Skeletal muscle tissue (tissue), 4 donors: Measurements from ENCODE around the gene CUL9. TPM values are rescaled to one million over a fixed set of nuclear protein-coding genes. Genes with fewer than 3 reads are reported as not detected.

Experiments used
- H3K27ac ChIP-seq: one replicate; pipeline ENCODE4 v1.7.0; 2013; ENCODE audit warnings: mild to moderate bottlenecking, low read depth, low read length, inconsistent platforms
- H3K27me3 ChIP-seq, 3 donors: one replicate each; pipeline ENCODE4 v1.7.0; 2013; ENCODE audit warnings: low read length in 3 of 3; ENCODE audit not compliant: control insufficient read depth in 3 of 3, insufficient read depth in 3 of 3
- H3K36me3 ChIP-seq, 3 donors: one replicate each; pipeline ENCODE4 v1.7.0; 2013; ENCODE audit warnings: low read length in 3 of 3; ENCODE audit not compliant: control insufficient read depth in 3 of 3, insufficient read depth in 3 of 3
- H3K4me1 ChIP-seq, 3 donors: one replicate each; pipeline ENCODE4 v1.7.0; 2013; ENCODE audit warnings: low read length in 3 of 3, mild to moderate bottlenecking in 3 of 3; ENCODE audit not compliant: control insufficient read depth in 3 of 3, insufficient read depth in 3 of 3
- H3K4me3 ChIP-seq, 3 donors: one replicate each; pipeline ENCODE4 v1.7.0; 2013; ENCODE audit warnings: low read length in 3 of 3
- H3K9ac ChIP-seq, 3 donors: one replicate each; pipeline ENCODE4 v1.7.0; 2013; ENCODE audit warnings: low read length in 3 of 3, mild to moderate bottlenecking in 3 of 3, moderate library complexity in 2 of 3, low read depth in 1 of 3
- H3K9me3 ChIP-seq, 3 donors: one replicate each; pipeline ENCODE4 v1.7.0; 2013; ENCODE audit warnings: low read length in 3 of 3; ENCODE audit not compliant: control insufficient read depth in 3 of 3
- total RNA-seq: library from RNA; depleted of rRNA; stranded (reverse); fragments of >200 nt; gene quantifications from one replicate; pipeline ENCODE4 v1.2.3, GENCODE V29; 2014
- donor health status: Osteomylitis.

Gene CUL9
- total RNA-seq, 1 donor from 2014 or later, result 11.0 TPM

- peaks cover 5 to 23% (median 10%) of the 10 kb centered on the region in 3 donors for H3K4me1 ChIP-seq
- H3K36me3 ChIP-seq, result no peaks in the 10 kb centered on the region
- peak overlapping the region; percentile 46 to 59 (median 52) for H3K4me3 ChIP-seq
- peak overlapping the region; percentile 62 for H3K27ac ChIP-seq
- peaks cover 9 to 42% (median 16%) of the 10 kb centered on the region in 3 donors for H3K27me3 ChIP-seq
- H3K9me3 ChIP-seq, result no peaks in the 10 kb centered on the region
- H3K9ac ChIP-seq, result peak overlapping the region in 1 of 3 donors; percentile 33
Measured at GRCh38 chr6:43268782-43269272, 86.8 kb downstream of the CUL9 start.

DNA sequence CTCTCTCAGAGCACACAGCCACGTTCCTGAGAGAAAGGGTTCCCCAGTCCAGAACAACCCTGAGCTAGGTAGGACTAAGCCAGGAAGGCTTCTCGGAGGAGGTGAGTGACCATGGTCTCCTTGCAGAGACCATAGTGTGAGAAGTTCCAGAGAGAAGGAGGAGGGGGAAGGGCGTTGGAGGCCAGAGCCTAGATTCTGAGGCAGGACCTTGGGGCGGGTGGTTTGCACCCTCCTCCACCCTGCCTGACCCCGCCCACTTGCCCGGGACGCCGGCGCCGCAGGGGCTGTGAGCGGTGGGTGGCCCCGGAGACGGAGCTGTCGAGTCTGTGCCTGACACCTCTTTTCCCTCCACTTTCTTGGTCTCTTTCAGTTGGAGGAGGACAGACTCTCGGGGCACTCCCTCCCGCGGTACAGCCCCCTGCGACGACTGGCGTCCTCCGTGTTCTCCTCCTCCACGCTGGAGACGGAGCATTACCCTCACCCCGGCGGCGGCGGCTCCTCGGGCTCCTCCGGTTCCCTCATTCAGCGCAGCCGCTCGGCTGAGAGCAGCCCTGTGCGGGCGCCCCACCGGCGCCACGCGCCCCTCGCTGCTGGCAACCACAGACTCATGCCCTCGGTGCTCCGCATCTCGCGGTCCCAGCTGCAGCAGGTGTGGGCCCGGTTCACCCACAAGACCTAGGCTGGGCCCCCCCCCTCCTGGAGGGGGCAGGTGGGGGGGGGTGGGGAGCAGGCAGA lies 87.4 kb downstream of the CUL9 start:
- Histone ChIP-seq H3K9ac (peak overlapping the region in 1 of 3 donors; percentile 25), H3K4me1 (peaks cover 5 to 23% (median 10%) of the 10 kb centered on the region in 3 donors), H3K27ac (no peak overlapping the region), H3K4me3 (peak overlapping the region; percentile 46 to 59 (median 52)), H3K27me3 (peaks cover 14 to 48% (median 23%) of the 10 kb centered on the region in 3 donors), H3K36me3 (no peaks in the 10 kb centered on the region), H3K9me3 (no peaks in the 10 kb centered on the region)

- Histone ChIP-seq H3K4me1 (peaks cover 5 to 26% (median 13%) of the 10 kb centered on the region in 3 donors), H3K9ac (no peak overlapping the region), H3K27ac (no peak overlapping the region), H3K9me3 (no peaks in the 10 kb centered on the region), H3K36me3 (no peaks in the 10 kb centered on the region), H3K27me3 (peaks cover 26 to 58% (median 32%) of the 10 kb centered on the region in 3 donors), H3K4me3 (no peak overlapping the region)
Measured at GRCh38 chr6:43271103-43271815, 89.3 kb downstream of the CUL9 start.

GRCh38 chr6:43271944-43272343 lies 89.9 kb downstream of the CUL9 start:
- no peaks in the 10 kb centered on the region for H3K9me3 ChIP-seq
- H3K4me3 ChIP-seq, result no peak overlapping the region
- H3K36me3 ChIP-seq, result no peaks in the 10 kb centered on the region
- peaks cover 5 to 26% (median 13%) of the 10 kb centered on the region in 3 donors for H3K4me1 ChIP-seq
- H3K9ac ChIP-seq, result no peak overlapping the region
- H3K27ac ChIP-seq, result no peak overlapping the region
- H3K27me3 ChIP-seq, result peaks cover 33 to 64% (median 38%) of the 10 kb centered on the region in 3 donors

DNA sequence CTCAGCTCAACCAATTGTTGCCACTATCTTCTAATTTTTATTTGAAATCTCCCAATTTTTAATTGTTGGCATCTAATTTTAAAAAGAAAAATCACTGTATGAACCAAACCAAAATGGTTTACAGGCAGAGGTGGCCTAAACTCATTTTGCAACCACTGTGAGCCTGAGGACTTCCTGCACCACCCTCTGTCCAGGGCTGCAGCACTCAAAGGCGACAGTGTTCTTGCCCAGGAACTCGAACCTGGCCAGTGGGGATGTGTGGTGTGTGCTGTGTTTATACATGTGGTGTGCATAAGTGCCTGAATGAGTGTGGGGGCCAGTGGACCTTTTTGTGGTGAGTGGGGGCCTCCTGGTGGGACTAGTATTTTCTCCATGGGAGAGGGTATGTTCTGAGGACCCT lies 91.7 kb downstream of the CUL9 start:
- Histone ChIP-seq H3K4me1 (peaks cover 0 to 17% (median 10%) of the 10 kb centered on the region in 3 donors), H3K9me3 (no peaks in the 10 kb centered on the region), H3K27me3 (peaks cover 33 to 68% (median 39%) of the 10 kb centered on the region in 3 donors)

More for the DNA sequence above, 91.7 kb downstream of the CUL9 start:
- H3K4me3 ChIP-seq, result no peak overlapping the region
- H3K27ac ChIP-seq, result no peak overlapping the region
- H3K36me3 ChIP-seq, result no peaks in the 10 kb centered on the region
- H3K9ac ChIP-seq, result no peak overlapping the region

Other genes starting within 250 kb of the CUL9 start
- gene GNMT, start 221.4 kb upstream of the CUL9 start, total RNA-seq, result not detected
- gene PEX6, start 203.0 kb upstream of the CUL9 start, total RNA-seq, result 32.4 TPM
- gene PPP2R5D, start 197.6 kb upstream of the CUL9 start, total RNA-seq, result 31.3 TPM
- 29.7 TPM for gene MEA1, start 168.2 kb upstream of the CUL9 start, total RNA-seq
- gene KLHDC3, start 167.9 kb upstream of the CUL9 start, total RNA-seq, result 267 TPM
- gene RRP36, start 160.6 kb upstream of the CUL9 start, total RNA-seq, result 40.7 TPM
- gene CUL7, start 128.3 kb upstream of the CUL9 start, total RNA-seq, result 27.1 TPM
- 16.2 TPM for gene MRPL2, start 122.8 kb upstream of the CUL9 start, total RNA-seq
- 21.4 TPM for gene KLC4, start 122.6 kb upstream of the CUL9 start, total RNA-seq
- 50.1 TPM for gene PTK7, start 105.9 kb upstream of the CUL9 start, total RNA-seq
- 21.4 TPM for gene SRF, start 10.9 kb upstream of the CUL9 start, total RNA-seq
- 31.3 TPM for gene DNPH1, start 47.3 kb downstream of the CUL9 start, total RNA-seq
- gene TTBK1, start 61.3 kb downstream of the CUL9 start, total RNA-seq, result not detected
- not detected for gene SLC22A7, start 116.1 kb downstream of the CUL9 start, total RNA-seq
- 2.1 TPM for gene CRIP3, start 126.6 kb downstream of the CUL9 start, total RNA-seq
- gene ZNF318, start 187.5 kb downstream of the CUL9 start, total RNA-seq, result 6.3 TPM
- 8.9 TPM for gene ABCC10, start 245.3 kb downstream of the CUL9 start, total RNA-seq